IPS DF 4.7 (cell line): Measurements from ENCODE around the gene TEX35.

Experiments
- DNase-seq: peaks from one replicate; pipeline ENCODE4 v3.0.0-alpha.2; 2013; ENCODE audit warnings: low spot score; ENCODE audit errors: extremely low read depth

TEX35 gene

DNA sequence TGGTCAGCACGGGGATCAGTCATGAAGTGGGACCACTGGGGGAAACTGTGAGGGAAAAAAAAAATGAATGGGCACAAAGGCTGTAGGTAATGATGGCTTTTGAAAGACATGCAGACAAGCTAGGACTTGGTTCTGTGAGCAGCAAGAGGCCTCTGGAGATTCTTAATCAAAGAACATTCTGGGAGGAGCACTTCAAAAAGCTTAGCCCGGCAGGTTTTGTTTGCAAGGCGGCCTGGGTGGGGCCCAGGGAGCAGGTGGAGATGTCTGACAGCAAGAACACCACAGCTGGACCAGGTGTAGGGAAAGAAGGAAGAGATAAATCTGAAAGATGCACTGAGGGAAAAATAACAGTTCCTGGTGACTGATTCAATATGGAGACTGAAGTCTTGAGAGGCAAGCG lies 6.0 kb downstream of the TEX35 start:
- DNase-seq, result no peak

DNA sequence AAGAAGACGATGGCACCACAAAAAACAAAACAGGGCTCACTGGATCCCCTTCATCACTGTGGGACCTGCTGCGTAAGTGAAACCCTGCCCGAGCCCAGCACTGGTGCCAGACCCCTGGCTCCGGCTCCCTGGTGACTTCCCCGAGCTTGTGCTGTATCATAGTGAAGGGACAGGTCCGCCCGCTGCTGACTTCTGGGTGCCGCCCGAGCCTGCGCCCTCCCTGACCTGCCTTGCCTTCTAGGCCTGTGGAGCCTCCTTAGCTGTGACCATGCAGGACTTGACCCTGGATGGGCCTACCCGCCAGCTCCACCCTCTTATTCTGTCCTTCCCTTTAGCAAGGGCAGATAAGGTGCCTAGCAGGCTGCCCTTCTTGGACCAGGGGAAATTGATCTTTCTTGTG lies 7.9 kb downstream of the TEX35 start:
- DNase-seq, result no peak

- no peak for DNase-seq
These were observed 8.3 kb downstream of the TEX35 start for GRCh38 chr1:178521241-178521640.

DNA sequence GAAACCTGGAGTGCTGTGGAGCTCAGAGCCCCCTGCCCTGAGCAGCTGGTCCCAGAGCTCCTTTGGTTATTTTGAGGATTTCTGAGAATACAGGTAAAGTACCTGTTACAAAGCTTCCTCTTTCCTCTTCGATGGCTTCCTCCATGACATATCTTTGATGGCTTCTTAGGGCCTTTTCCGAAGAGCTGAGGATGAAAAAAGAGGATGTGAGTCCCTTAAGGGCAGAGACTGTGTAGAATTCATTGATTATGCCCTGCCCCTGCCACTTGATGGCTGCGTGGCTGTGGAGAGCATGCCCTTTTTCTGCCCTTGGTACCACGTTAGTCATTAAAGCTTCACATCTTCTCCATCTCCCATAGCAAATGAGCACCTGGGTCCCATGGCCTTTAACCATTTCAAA lies 14.2 kb downstream of the TEX35 start:
- no peak for DNase-seq

DNA sequence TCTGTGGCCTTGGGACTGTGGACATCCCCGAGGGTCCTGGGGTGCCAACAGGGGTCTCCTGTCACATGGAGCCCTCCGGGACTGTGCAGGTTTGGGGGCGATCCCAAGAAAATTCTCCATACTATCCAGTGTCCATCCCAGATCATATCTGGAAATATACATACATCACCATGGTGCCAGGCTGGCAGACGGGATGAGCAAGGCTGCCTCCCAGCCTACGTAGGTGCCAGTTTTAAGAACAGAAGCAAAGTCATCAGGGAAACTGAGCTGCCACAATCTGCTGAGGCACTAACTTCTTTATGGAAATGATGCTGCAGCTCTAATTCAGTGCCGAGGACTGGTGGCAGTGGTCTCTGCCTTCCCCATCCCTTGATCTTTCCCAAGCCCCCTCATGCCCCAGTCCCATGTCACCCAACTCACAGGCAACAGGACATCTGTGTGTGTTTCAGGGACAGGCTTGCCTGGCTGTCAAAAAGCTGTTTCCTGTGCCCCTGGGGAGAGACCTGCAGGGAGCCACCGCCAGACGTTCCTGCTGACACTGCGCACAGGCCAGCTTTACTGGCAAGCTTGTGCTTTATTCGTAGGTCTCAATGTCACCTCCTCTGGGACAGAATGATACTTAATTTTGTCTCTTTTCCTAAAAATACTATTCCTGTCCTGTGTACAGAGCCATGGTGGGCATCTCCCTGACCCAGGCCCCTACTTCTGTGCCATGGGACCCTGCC lies 15.5 kb downstream of the TEX35 start:
- no peak for DNase-seq

- no peak for DNase-seq
These were observed 16.0 kb downstream of the TEX35 start for GRCh38 chr1:178528953-178529335.

- DNase-seq, result no peak
These were observed 16.6 kb downstream of the TEX35 start for GRCh38 chr1:178529364-178530036.

DNA sequence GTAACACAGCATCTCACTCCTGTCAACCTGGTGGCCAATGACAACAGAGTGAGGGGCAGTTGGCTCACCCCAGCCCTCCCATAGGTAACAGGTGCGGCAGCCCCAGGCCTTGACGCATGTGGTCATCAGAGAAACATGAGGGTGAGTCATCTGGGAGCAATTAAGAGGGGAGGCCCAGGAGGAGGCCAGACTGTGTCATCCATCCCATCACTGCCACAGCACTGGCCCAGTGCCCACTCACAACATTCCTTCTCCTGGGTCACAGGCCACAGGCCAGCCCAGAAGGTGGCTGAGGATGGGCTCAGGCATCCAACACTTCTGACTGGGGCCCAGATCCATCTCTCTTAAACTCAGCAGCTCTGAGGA lies 17.1 kb downstream of the TEX35 start:
- DNase-seq, result no peak

DNA sequence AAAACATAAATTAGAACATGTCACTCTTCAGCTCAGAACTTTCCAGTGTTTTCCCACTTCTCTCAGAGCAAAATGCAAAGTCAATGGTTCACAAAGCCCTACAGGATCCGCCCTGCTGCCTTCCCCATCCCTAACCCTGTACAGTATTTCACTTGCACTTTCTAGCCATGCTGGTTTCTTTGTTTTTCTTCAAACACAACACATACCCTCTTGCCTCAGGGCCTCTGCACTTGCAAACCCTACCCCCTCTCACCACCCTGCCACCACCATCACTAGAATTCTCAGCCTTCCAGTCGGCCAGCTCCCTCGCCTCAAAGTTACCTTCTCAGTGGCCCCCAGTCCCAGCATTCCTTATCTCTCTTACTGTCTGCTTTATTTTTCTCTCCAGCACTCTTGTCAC lies 17.6 kb downstream of the TEX35 start:
- no peak for DNase-seq

GRCh38 chr1:178531887-178532286 lies 19.0 kb downstream of the TEX35 start:
- DNase-seq, result no peak

- DNase-seq, result peak; percentile 36
These were observed 19.5 kb downstream of the TEX35 start for GRCh38 chr1:178532392-178532791.

DNA sequence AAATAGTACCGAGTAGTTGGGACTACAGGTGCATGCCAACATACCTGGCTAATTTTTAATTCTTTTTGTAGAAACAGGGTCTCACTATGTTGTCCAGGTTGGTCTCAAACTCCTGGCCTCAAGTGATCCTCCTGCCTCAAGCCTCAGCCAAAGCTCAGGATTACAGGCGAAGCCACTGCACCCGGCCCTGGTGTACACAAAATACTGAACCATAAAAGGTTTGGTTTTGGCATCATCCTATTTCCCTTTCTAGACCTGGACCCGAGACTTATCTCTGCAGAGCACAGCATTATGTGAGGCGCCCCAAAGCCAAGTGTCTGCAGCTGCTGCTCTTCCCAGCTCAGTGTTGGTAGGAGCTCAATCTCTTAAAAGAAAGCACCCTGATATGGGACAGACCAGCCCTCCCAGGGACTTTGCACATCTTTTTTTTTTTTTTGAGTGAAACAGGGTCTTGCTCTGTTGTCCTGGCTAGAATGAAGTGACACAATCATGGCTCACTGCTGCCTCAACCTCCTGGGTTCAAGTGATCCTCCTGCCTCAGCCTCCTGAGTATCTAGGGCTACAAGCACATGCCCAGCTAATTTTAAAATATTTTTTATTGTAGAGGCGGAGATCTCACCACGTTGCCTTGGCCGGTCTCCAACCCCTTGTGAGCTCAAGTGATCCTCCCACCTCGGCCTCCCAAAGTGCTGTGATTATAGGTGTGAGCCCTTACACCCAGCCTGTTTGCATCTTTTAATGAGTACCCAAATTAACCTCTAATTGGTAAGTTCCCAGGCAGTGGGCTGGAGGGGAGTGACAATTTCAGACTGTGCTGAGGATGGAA lies 20.4 kb downstream of the TEX35 start:
- no peak for DNase-seq

DNA sequence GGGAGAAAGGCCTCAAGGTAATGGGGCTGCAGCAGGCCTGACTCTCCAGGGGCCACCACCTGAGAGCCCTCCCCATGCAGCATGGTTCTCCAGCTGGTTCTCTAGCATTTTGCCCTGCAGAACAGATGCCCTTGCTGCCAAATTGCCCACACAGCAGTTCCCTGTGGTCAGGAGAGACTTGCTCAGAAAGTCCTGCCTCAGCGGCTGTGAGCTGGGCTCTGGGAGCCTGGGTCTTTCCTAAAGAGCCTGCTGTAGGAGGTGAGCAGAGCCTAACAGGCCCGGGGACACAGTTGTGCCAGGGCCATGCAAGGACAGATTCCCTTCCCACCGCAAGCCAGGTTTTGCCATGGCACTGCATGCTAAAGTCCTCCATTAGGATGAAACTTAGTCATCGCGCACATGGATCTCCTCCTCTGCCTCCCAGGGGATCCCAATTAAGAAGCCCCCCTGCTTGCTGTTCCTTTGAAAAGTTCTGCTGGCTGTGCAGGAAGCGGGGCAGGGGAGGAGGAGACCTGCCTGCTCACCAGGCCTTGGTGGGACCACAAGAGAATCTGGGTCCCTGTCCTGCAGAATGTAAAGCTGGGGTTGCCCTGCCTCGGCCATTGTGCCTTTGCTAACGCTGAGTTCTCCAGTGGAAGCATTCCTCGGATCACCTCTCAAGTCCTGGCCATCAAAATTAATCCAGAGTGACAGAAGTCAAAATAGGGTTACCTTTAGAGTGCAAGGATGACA lies 21.4 kb downstream of the TEX35 start:
- no peak for DNase-seq

DNA sequence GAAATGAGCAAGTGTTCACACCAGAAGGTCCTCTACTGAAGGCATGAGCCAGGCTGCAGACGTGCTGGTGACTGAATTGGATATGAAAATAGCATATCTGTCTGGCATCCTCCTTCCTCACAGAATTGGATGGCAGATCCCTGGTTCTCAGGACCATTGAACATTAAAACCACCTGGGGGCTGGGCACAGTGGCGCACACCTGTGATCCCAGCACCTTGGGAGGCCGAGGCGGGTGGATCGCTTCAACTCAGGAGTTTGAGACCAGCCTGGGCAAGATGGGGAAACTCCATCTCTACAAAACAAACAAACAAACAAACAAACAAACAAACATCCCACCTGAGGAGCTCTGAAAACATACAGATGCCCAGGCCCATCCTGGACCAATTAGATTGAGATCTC lies 23.4 kb downstream of the TEX35 start:
- no peak for DNase-seq

GRCh38 chr1:178536844-178537371 lies 24.0 kb downstream of the TEX35 start:
- DNase-seq, result no peak

GRCh38 chr1:178537382-178538090 lies 24.6 kb downstream of the TEX35 start:
- no peak for DNase-seq

- DNase-seq, result no peak
These were observed 25.4 kb downstream of the TEX35 start for GRCh38 chr1:178538192-178538916.

GRCh38 chr1:178539291-178539690 lies 26.4 kb downstream of the TEX35 start:
- no peak for DNase-seq

DNA sequence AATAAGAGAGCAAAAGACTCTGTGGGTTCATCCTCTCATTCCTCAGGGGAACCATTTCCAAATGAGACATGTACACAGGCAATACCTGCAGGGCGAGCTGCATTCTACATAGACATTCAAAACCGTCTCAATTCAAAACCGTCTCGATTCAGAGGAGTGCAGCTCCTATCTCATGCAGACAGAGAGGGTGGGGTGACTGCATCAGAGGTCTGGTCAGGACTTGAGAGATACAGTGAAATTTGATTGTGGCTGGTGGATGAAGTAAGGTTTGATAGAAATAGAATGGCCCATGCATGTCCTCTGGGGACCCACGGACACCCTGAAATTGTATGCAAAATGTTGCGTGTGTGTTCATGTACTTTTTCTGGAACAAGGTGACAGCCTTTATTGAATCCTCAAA lies 27.3 kb downstream of the TEX35 start:
- DNase-seq, result no peak

- no peak for DNase-seq
These were observed 27.7 kb downstream of the TEX35 start for GRCh38 chr1:178540646-178541045.
